ENCODE measurements around the gene ZDHHC3.

DNA sequence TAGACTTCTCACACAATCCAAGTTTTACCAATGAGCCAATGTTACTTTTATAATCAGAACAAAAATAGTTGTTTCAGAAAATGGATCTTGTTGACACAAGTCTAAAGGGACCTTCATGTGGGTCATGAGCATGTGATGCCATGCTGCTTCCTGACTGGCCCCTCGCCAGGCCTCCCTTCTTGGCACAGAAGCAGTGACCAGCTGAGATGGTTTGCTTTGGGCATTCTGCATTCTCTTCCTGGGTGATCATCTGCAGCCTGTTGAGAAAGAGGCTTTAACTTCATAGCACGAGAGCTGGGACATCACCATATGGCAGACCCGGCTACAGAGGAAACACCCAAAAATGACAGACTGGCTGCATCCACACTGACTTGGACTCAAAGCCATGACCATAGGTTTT lies 55.9 kb downstream of the ZDHHC3 start:
- TF ChIP-seq, protein P1, sequence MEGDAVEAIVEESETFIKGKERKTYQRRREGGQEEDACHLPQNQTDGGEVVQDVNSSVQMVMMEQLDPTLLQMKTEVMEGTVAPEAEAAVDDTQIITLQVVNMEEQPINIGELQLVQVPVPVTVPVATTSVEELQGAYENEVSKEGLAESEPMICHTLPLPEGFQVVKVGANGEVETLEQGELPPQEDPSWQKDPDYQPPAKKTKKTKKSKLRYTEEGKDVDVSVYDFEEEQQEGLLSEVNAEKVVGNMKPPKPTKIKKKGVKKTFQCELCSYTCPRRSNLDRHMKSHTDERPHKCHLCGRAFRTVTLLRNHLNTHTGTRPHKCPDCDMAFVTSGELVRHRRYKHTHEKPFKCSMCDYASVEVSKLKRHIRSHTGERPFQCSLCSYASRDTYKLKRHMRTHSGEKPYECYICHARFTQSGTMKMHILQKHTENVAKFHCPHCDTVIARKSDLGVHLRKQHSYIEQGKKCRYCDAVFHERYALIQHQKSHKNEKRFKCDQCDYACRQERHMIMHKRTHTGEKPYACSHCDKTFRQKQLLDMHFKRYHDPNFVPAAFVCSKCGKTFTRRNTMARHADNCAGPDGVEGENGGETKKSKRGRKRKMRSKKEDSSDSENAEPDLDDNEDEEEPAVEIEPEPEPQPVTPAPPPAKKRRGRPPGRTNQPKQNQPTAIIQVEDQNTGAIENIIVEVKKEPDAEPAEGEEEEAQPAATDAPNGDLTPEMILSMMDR (IDR thresholded peaks at IDR 0.05; ENCODE audit: low read depth, low read length, poor library complexity, severe bottlenecking), result no peak
- TF ChIP-seq EZH2phosphoT487 (IDR thresholded peaks at IDR 0.05; ENCODE audit: borderline replicate concordance, low read length), result no peak

Data from DOHH2 (cell line).